Hepatocyte (in vitro differentiated cells): ENCODE results near the gene MYO1D. TPM values are rescaled to one million over a fixed set of nuclear protein-coding genes. Genes with fewer than 3 reads are reported as not detected.

Experiments
- DNase-seq: peaks from one replicate; pipeline ENCODE4 v3.0.0-alpha.2; 2016; ENCODE audit warnings: low spot score
- H2AFZ ChIP-seq: fragments of 200-600 bp; sonication (generic); 2 replicates; pipeline ENCODE4 v1.6.0; 2016; ENCODE audit warnings: antibody characterized with exemption, mild to moderate bottlenecking
- H3K27ac ChIP-seq: fragments of 200-600 bp; sonication (generic); 2 replicates; pipeline ENCODE4 v1.5.1; 2016; ENCODE audit warnings: mild to moderate bottlenecking
- H3K27me3 ChIP-seq: fragments of 200-600 bp; sonication (generic); 2 replicates; pipeline ENCODE4 v1.6.1; 2016
- H3K36me3 ChIP-seq: fragments of 200-600 bp; sonication (generic); replicated peaks from 2 replicates; pipeline ENCODE4 v1.5.1; 2016; ENCODE audit warnings: low read depth; ENCODE audit not compliant: insufficient read depth
- H3K4me1 ChIP-seq: fragments of 200-600 bp; sonication (generic); 2 replicates; pipeline ENCODE4 v1.5.1; 2016; ENCODE audit warnings: mild to moderate bottlenecking, moderate library complexity; ENCODE audit not compliant: insufficient read depth
- H3K4me2 ChIP-seq: fragments of 200-600 bp; sonication (generic); 2 replicates; pipeline ENCODE4 v1.6.0; 2016
- H3K4me3 ChIP-seq: fragments of 200-600 bp; sonication (generic); 2 replicates; pipeline ENCODE4 v1.5.1; 2016; ENCODE audit warnings: mild to moderate bottlenecking
- H3K79me2 ChIP-seq: fragments of 200-600 bp; sonication (generic); 2 replicates; pipeline ENCODE4 v1.6.0; 2017; ENCODE audit warnings: mild to moderate bottlenecking
- H3K9me2 ChIP-seq: fragments of 200-600 bp; sonication (generic); replicated peaks from 2 replicates; pipeline ENCODE4 v1.6.0; 2017; ENCODE audit warnings: mild to moderate bottlenecking; ENCODE audit not compliant: insufficient read depth
- H3K9me3 ChIP-seq: fragments of 200-600 bp; sonication (generic); 2 replicates; pipeline ENCODE4 v1.5.1; 2016; ENCODE audit warnings: low read depth, mild to moderate bottlenecking
- H4K20me1 ChIP-seq: fragments of 200-600 bp; sonication (generic); 2 replicates; pipeline ENCODE4 v1.6.0; 2016; ENCODE audit warnings: mild to moderate bottlenecking; ENCODE audit not compliant: insufficient read depth, poor library complexity, severe bottlenecking
- EZH2 ChIP-seq: fragments of 200-600 bp; sonication (generic); IDR thresholded peaks from 2 replicates; pipeline ENCODE4 v1.6.1; 2016; ENCODE audit warnings: antibody characterized with exemption, mild to moderate bottlenecking, borderline replicate concordance
- EZH2phosphoT487 ChIP-seq: fragments of 200-600 bp; sonication (generic); IDR thresholded peaks from one replicate; pipeline ENCODE4 v1.6.1; 2018; ENCODE audit warnings: antibody characterized with exemption, mild to moderate bottlenecking, low read depth, moderate library complexity; ENCODE audit not compliant: unreplicated experiment, severe bottlenecking
- WGBS: methylation state at CpG from one replicate; pipeline ENCODE4 v1.1.6; 2016; ENCODE audit warnings: low lambda C conversion rate; ENCODE audit errors: missing lambda C conversion rate; 5-methylcytosine and 5-hydroxymethylcytosine counted together
- polyA plus RNA-seq: library from polyadenylated mRNA; unstranded; fragments of >200 nt; fragmentation: Nextera tagmentation; extraction: Ambion mirVana; gene quantifications from 2 replicates; pipeline ENCODE4 v1.2.1, GENCODE V29; 2016
- total RNA-seq: library from RNA; depleted of rRNA; stranded (reverse); fragments of >200 nt; gene quantifications from 2 replicates; pipeline ENCODE4 v1.2.3, GENCODE V29; 2014
- TF ChIP-seq, protein P1 (sequence below): fragments of 200-600 bp; sonication (generic); IDR thresholded peaks from 2 replicates; pipeline ENCODE4 v1.5.1; 2016; ENCODE audit warnings: antibody characterized with exemption, mild to moderate bottlenecking; ENCODE audit not compliant: poor library complexity

MYO1D gene
- total and polyA plus RNA-seq, 2 experiments from 2014 or later: 36.2 to 89.0 TPM

- H3K4me3 ChIP-seq: no peak overlapping the region
- TF ChIP-seq EZH2: no peak
- TF ChIP-seq, protein P1, sequence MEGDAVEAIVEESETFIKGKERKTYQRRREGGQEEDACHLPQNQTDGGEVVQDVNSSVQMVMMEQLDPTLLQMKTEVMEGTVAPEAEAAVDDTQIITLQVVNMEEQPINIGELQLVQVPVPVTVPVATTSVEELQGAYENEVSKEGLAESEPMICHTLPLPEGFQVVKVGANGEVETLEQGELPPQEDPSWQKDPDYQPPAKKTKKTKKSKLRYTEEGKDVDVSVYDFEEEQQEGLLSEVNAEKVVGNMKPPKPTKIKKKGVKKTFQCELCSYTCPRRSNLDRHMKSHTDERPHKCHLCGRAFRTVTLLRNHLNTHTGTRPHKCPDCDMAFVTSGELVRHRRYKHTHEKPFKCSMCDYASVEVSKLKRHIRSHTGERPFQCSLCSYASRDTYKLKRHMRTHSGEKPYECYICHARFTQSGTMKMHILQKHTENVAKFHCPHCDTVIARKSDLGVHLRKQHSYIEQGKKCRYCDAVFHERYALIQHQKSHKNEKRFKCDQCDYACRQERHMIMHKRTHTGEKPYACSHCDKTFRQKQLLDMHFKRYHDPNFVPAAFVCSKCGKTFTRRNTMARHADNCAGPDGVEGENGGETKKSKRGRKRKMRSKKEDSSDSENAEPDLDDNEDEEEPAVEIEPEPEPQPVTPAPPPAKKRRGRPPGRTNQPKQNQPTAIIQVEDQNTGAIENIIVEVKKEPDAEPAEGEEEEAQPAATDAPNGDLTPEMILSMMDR: peak; percentile 5
- no peak for TF ChIP-seq EZH2phosphoT487
- H3K27ac ChIP-seq: no peak overlapping the region
- no peaks in the 10 kb centered on the region for H4K20me1 ChIP-seq
- no peak overlapping the region for H2AFZ ChIP-seq
- H3K4me2 ChIP-seq: no peak overlapping the region
- H3K36me3 ChIP-seq: no peaks in the 10 kb centered on the region
- H3K9me3 ChIP-seq: no peaks in the 10 kb centered on the region
- WGBS: 70% methylated on average over 6 of the region's 6 CpGs
- H3K79me2 ChIP-seq: no peaks in the 10 kb centered on the region
- H3K4me1 ChIP-seq: no peaks in the 10 kb centered on the region
- H3K27me3 ChIP-seq: no peaks in the 10 kb centered on the region
- no peaks in the 10 kb centered on the region for H3K9me2 ChIP-seq
- DNase-seq: no peak
These were observed 287.9 kb downstream of the MYO1D start for GRCh38 chr17:32588982-32589381.

DNA sequence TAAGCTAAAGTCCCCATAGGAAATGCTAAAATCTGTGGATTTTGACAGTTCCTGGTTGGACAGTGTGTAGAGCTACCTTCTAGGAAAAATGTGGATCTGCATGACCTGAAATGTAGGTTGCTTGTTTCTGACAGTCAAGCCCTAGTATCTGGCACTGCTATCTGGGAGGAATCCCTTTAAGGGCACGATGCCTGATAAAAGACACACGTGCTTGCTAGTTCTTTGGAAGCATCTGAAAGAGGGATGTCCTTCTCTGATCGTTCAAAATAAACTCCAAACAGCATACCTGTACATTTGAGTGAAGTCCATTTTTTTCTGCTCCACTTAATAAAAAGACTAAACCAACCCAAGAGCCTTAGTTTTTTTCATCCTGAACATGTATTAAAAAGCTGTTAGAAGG is 288.8 kb downstream of the MYO1D start:
- TF ChIP-seq, protein P1: no peak
- TF ChIP-seq EZH2phosphoT487 (no peak), EZH2 (no peak)
- no peaks in the 10 kb centered on the region for H3K4me1 ChIP-seq
- H3K36me3 ChIP-seq: no peaks in the 10 kb centered on the region
- 72% methylated on average over 3 of the region's 3 CpGs for WGBS
- H3K9me3 ChIP-seq: peaks cover 2% of the 10 kb centered on the region
- no peak overlapping the region for H3K4me2 ChIP-seq
- no peaks in the 10 kb centered on the region for H3K79me2 ChIP-seq
- no peaks in the 10 kb centered on the region for H3K9me2 ChIP-seq
- DNase-seq: no peak
- no peak overlapping the region for H3K27ac ChIP-seq
- H3K27me3 ChIP-seq: no peaks in the 10 kb centered on the region
- no peak overlapping the region for H2AFZ ChIP-seq
- H3K4me3 ChIP-seq: no peak overlapping the region
- H4K20me1 ChIP-seq: no peaks in the 10 kb centered on the region

- Histone ChIP-seq H4K20me1 (no peaks in the 10 kb centered on the region), H2AFZ (no peak overlapping the region), H3K36me3 (no peaks in the 10 kb centered on the region), H3K9me3 (peaks cover 6% of the 10 kb centered on the region), H3K27ac (no peak overlapping the region), H3K4me3 (no peak overlapping the region), H3K27me3 (no peaks in the 10 kb centered on the region), H3K9me2 (no peaks in the 10 kb centered on the region), H3K79me2 (no peaks in the 10 kb centered on the region), H3K4me1 (no peaks in the 10 kb centered on the region), H3K4me2 (no peak overlapping the region)
- 95% methylated on average over 2 of the region's 2 CpGs for WGBS
- no peak for TF ChIP-seq EZH2phosphoT487
- TF ChIP-seq, protein P1: no peak
- no peak for TF ChIP-seq EZH2
- no peak for DNase-seq
These were observed 290.3 kb downstream of the MYO1D start for GRCh38 chr17:32586666-32587065.

GRCh38 chr17:32584792-32585191 is 292.1 kb downstream of the MYO1D start:
- DNase-seq: no peak
- TF ChIP-seq, protein P1: no peak
- TF ChIP-seq EZH2: no peak
- no peak for TF ChIP-seq EZH2phosphoT487
- WGBS: 78% methylated on average over 1 of the region's 1 CpG
- no peaks in the 10 kb centered on the region for H3K9me2 ChIP-seq
- no peaks in the 10 kb centered on the region for H3K36me3 ChIP-seq
- H2AFZ ChIP-seq: no peak overlapping the region
- H3K4me2 ChIP-seq: no peak overlapping the region
- H3K4me3 ChIP-seq: no peak overlapping the region
- no peaks in the 10 kb centered on the region for H3K4me1 ChIP-seq
- H3K27me3 ChIP-seq: no peaks in the 10 kb centered on the region
- peaks cover 6% of the 10 kb centered on the region for H3K9me3 ChIP-seq
- no peaks in the 10 kb centered on the region for H4K20me1 ChIP-seq
- H3K79me2 ChIP-seq: no peaks in the 10 kb centered on the region
- H3K27ac ChIP-seq: no peak overlapping the region
